Activated CD4-positive, CD25-positive, alpha-beta regulatory T cell treated with anti-CD3 and anti-CD28 coated beads, Interleukin-2, amount 50 U/mL, for 72 hours (primary cell): ENCODE results near the gene CNTN5.

Source experiments
- DNase-seq: peaks from one replicate; pipeline ENCODE4 v3.0.0; 2021

Gene CNTN5

DNA sequence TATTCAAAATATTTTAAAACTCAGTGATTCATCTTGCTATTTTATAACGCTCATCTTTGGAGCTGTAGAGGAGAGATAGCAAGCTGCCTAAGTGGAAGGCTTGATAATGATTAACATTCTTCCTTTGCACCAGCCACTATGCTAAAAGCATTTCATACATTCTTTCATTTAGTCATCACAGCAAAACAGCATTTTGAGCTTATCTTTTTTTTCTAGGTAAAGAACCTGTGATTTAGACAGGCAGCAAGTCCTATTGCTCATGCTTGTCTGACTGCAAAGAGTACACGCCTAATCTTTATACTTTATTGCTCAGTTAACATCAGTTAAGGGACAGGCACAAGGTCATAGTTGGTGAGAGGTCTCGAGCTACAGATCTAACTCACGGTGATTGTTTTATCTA lies 953.2 kb downstream of the CNTN5 start:
- DNase-seq = no peak

DNA sequence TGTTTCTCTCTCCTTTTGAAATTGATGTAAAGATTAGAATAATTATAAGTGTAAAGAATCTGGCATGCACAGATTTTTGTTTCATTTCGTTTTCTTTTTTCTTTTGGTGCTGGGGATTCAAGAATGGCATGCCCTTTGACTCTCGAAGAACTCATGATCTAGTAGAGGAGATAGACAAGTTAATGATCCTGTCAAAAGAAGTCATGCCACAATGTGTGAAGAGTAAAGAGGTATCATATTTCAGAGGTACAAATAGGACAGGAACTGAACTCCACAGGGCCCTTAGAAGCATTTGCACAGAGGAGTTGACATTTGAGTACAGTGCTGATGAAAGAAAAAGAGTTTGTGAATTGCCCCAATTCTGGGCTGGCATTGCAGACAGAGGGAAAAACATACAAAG lies 958.3 kb downstream of the CNTN5 start:
- DNase-seq = no peak

DNA sequence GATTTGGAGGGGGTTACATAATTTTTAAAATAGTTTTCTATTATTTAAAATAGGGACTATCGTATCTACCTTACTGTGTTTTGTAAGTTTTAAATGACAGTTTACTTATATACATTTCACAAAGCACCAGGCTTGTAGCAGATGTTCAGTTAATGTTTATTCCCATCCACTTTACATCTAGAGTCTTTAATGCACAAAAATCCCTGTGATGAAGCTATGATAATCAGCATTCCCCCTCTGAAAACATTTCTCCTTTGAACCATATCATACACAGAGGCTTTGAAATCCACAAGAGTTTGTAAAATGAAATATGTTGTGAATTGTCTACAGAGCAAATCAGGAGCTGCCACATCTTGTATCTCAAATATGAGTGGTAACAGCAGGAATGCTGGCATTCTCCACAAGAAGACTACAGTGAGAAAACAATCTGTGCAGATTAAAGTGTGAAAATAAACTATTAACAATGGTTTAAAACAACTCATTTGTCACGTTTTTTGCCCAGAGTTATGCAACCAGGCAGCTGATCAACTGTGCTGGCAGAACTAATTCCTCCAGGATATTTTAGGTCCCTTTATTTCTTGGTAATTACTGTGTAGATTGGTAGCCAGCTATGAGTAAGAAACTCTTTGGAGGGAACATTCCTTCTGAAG lies 967.2 kb downstream of the CNTN5 start:
- no peak for DNase-seq

DNA sequence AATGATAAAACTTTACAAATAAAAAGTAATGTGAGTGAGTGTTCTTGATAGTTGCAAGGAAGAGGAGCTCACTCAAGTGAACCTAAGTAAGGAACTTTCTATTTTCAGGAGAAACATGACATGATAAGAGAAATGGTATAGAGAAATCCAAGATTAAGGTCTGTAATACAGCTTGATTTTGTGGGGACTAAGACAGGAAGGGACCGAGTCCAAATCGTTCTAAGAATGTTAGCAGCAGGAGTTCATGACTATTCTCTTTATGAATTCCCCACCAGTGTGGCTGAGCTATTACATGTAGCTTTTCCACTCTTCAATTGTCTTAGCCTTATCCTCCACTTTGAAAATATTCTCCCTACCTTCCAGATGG lies 967.7 kb downstream of the CNTN5 start:
- no peak for DNase-seq

DNA sequence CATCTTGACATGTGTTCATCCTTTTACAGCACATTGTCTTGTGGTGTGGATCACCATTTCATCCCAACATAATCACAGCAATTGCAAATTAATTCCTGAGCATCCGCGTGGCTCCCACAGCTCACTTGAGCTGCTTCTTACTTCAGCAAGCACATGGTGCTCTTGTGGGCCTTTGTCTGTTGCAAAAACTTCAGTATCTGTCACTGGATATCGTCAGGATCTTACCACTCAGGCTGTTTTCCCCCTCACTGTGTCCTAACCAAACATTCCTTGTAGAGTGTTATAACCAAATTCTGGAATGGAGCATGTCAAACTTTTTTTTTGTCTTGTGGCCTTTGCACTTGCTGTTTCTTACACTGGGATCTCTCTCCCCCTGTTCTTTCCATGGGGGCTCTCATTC lies 983.2 kb downstream of the CNTN5 start:
- DNase-seq = no peak

DNA sequence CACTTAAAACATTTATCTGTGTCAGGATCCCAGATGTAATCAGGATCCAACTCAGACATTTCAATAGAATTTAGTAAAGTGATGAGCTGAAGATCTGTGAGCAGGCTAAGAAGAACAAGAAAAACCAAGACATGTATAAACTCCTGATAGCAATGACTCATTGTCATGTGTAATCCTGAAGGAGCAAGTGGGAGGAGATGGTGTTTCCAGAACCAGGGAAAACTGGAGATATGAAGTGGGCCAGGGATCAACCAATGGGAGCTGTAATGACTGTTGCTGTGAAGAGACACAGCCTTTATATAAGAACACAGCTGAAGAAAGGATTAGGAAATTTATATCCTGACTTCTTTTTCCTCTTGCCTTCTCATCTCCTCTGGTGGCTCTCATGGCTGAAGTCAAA lies 983.8 kb downstream of the CNTN5 start:
- DNase-seq = no peak

DNA sequence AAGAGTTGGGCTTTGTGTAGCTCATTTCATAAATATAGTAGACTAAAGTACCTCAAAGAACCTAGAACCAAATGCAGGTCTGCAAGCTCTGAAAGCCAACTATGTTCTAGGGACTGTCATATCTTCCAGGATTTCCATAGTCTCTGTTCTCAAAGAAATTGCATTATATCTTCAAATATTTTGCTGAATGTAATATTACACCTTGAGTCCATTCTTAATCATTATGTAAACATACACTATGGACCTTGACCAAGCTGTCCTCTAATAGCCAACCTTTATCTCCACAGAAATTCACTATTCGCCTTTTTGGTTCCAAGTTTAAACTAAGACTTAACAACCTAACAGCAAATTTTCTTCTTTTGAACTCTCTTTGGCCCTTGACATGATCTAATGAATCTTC lies 987.7 kb downstream of the CNTN5 start:
- DNase-seq = no peak

DNA sequence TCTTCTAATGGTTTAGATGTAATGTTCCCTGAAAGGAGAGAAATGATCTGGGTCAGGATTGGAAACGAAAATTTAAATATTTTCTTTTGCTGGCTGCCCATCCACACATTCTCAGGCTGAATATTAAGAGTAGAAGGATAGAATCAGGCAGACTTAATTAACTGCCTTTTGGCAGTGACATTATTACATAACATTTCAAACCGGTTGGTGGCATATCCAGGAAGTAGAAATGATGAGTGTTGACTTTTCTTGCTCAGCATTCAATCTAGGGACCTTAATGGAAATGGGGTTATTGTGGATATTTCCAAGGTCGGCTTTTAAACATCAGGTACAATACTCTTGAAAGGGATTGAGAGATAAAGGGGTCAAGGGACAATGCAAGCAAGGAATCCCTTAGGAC lies 989.0 kb downstream of the CNTN5 start:
- no peak for DNase-seq

DNA sequence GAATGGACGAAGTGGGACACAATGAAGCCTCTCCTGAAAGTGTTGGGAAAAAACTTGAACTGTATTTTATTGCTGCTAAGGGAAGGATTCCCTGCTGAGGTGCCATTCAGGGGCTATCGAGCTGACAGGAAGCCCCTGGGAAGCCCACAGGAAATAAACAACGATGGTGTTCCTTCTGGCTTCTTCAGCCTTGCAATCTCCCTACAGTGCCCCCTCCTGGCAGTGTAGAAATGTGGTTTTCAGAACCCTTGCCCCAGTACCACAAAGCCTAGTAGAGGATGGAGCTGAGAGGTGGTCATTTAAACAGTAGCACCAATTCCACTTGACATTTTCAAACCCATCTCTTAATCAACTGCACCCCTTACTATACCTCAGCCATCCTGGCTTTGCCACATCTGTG lies 989.6 kb downstream of the CNTN5 start:
- no peak for DNase-seq

DNA sequence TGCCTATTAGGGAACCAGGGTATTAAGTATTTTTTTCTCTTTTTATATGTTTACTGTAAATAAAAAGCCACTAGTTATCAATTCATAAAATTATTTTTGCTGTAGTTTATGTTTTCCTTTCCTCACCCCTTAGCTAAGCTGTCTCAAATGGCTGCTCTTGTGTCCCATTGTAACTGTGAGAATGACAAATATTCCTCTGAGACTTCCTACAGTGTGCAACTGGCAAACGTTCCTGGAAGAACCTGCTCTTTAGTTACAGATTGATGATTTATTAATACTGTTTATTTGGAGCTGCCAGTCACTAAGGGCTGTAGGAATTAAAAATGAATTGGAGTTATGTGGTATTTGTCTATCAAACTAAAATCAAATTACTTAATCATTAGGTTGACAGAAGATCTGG lies 990.9 kb downstream of the CNTN5 start:
- no peak for DNase-seq

DNA sequence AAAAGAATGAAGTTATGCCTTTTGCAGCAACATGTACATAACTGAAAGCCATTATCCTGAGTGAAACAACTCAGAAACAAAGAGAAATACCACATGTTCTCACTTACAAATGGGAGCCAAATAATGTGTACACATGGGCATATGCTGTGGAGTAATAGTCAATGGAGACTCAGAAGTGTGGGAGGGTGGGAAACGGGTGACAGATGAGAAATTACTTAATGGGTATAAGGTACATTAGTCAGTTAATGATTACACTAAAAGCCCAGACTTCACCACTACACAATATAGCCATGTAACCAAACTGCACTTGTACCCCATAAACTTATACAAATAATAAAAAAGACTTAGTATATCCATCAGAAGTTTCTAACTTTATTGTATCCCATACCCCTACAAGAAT lies 992.3 kb downstream of the CNTN5 start:
- DNase-seq = no peak

DNA sequence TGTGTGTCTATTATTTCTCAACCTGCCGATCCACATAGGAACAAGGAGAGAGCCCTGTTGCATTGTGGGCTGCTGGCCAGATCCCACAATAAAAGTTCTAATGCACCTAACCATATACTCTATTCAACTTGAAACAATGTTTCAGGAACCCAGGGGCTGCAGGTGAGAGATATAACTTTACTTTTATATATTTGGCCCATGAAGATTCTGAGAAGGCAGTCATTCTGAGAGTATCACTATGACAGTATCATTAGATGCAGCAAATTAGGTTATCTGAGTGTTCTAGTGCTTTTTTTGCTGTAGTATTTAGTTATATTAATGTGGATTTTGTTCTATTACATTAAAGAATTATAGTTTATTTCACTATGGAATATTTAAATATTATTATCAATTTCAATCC lies 1011.2 kb downstream of the CNTN5 start:
- no peak for DNase-seq

DNA sequence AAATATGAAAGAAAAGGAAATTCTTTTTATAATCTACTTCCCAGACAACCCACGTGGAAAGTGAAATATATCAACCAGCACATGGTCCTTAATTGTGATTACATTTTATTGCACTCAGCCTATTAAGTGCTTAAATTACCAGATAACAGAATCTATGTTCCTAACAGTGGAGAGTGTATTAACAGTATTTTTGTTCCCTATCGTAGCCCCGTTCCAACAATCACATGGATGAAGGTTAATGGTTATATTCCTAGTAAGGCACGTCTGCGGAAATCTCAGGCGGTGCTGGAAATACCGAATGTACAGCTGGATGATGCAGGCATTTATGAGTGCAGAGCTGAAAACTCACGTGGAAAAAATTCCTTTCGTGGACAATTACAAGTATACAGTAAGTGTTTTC lies 1040.3 kb downstream of the CNTN5 start:
- no peak for DNase-seq

DNA sequence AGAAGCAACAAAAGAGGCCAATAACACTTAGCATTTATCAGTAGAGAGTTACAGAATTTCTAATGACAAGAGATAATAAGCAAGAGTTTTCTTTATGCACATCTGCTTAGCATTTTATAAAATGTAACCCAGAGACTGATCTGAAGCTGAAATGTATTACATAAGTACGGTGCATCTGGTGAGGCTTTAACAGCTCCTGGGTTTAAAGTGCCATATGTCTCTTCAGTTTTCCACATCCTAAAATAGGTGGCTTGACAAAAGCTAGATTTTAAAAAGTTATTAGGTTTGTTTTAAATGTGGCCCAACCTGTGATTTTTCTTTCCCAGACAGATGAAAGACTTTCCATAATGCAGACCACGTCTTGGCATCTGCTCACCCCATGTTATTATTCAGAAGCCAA lies 1045.7 kb downstream of the CNTN5 start:
- DNase-seq = no peak

DNA sequence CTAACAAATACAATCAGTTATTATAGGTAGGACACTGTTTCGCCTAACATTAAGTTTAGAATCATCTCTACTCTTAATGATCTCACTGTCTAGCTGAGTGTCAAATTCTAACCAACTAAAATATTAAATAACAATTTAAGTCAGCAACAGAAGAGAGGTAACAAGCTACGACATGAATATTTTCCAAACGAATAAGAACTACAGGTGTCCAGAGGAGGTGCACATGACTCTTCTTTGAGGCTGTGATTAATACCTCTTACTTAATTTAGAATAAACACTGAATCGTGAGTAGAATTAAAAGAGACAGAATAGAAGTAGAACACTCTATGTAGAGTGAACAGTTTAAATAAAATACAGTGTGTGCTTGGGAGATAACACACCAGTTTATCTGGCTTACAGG lies 1047.4 kb downstream of the CNTN5 start:
- no peak for DNase-seq

DNA sequence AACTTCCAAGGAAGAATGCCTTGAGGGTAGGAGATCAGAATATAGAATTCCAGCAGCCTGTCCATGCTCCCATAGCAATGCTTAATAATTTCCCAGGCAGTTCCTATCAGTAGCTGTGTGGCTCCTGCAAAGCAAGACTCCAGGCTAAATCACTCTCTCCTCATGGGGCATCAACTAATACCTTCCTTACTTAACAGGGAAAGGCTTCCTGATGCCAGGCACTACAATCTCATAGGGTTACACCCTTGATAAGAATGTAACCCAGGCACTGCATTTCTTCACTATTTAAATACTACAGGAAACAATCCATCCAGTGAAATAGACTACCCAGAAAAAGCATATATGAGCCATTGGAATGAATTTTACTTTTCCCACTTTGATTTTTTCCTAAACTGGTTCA lies 1051.4 kb downstream of the CNTN5 start:
- DNase-seq = no peak

DNA sequence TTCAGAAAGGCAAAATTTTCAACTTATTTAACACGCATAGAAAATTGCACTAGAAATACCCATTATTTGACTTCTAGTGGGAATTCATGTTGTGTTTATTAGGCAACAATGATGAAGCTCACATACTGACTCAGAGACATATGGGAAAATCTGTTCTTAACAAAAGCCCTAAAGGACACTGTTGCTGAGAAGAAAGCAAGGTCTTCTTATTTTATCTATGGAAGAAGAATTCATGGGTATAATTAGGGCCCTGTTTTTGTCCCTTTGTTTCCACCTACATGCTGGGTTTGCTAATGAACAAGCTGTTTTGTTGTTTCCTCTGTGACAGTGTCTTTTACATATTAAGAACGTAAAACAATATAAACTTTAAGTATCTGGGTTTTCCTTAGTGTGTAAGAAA lies 1059.6 kb downstream of the CNTN5 start:
- DNase-seq = no peak

DNA sequence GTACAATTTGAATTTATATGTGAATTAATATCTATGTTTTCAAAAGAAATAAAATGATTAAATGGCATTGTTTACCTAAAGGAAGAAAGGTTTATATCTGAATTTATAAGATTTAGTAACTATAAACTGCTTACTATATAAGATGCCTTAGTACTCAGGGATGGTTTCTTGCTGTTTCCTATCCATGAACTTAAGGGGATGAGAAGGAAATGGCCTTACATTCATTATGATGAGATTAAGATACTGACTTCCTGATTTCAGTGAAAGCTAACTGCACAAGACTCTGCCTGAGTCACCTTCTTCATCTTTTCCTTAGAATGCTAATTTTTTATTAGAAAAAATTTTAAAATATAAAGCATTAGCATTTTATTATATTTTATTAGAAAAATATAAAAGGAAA lies 1060.1 kb downstream of the CNTN5 start:
- DNase-seq = no peak

DNA sequence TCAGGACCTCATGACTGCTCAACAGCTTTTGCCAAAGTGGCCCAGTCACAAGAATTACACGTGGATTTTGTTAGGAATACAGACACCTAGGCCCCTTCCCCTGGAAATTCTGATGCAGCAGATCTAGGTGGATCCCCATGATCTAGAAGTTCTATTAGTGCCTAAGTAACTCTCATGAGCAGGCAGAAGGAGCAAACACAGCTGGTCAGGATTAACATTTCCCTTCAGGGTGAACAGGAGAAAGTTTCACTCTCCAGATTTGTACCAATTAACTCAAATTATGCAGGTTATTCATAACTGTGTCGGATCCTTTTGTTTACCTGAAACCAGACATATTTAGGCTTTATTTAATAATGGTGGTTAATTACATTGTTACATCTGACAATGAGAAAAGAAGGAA lies 1072.9 kb downstream of the CNTN5 start:
- DNase-seq = no peak

DNA sequence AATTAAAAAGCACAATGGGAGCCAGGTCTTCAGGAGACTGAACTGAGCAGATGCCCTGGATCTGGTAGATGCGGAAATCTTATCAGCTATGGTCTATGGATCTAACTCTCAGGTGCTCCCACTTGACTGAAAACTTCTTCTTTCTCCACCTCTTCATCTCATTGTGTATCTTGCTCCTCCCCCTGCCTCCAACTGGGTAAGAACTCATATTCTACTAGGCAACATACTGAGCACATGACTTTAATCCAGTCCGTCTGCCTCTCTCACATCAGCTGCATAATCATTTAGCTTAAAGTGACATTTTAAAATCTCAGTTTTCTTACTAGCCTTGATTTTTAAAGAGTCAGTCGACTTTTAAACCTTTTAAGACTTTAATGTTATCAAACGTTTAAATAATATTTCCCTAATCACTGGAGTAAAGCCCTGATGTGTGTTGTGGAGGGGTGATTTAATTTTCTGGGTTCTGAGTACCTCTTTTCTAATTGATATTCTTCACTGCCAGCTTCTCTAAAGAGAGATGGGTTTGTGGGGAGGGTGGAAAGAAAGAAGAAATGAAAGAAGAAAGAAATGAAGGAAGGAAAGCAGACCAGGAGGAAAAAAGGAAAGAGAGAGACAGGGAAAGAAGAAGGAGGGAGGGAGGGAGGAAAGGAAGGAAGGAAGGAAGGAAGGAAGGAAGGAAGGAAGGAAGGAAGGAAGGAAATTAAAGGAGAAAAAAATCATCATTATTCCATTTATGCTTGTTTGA lies 1073.5 kb downstream of the CNTN5 start:
- DNase-seq = no peak

DNA sequence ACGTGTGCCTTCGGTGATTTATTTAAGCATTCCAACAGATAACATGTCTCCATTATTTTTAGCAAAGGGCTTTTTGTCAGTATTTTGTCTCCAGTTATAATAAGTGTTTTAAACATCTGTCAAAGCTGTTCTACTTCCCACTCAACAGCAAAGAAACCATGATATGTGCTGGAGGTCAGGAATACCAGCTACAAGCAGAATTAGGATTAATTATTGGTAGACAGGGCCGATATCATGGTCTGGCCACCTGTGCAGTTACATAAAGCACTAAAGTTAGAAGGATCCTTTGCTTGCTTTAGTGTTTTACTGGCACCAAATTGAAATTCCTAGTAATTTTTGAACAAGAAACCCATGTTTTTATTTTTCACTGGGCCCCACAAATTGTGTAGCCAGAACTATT lies 1075.1 kb downstream of the CNTN5 start:
- no peak for DNase-seq

DNA sequence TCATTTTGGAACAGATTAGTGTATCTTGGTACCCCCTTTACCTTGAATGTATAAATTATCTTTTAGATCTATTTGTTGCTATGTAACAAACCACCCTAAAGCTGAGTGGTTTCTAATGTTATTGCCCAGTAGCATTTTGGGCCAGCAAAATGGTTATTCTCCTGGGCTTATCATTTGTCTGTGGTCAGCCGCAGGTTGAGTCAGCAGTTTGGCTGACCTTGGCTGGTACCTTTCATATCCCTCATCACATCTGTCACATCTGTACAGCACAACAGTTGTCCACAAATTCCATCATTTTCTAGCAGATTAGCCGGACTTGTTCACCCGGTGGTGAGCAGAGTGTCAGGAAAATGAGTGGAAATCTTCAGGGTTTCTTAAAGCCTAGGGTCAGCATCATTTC lies 1077.8 kb downstream of the CNTN5 start:
- no peak for DNase-seq

DNA sequence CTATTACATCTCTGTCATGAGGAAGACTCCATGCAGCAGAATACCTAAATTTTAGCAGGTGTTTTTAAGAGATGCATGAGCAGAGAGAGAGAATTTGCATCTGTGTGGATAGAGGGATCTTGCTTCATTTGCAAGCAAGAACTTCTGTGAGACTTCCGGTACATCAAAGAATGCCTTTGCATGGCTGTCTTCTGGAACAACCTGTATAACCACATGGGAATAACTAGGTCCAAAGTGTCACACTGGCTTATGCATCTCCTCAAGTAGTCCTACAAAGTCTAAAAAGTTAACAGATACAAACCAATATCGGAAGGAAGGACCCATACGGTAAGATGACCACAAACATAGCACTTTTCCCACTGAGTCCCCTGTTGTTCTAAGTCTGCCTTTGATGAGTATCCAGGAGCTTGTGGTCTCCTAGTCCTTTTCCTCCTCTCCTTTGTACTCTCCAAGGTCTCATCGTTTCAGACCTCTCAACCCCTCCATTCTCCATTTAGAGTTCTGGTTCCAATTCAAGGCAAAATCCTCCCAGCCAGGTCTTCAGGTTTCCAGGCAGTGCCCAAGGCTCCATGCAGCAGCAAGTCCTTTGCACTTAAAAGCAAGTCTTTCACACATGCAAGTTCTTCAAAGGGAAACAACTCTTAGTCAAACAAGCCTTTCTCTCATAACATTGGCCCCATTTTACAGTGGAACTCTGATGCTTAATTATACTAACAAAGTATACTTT lies 1084.7 kb downstream of the CNTN5 start:
- DNase-seq = no peak

DNA sequence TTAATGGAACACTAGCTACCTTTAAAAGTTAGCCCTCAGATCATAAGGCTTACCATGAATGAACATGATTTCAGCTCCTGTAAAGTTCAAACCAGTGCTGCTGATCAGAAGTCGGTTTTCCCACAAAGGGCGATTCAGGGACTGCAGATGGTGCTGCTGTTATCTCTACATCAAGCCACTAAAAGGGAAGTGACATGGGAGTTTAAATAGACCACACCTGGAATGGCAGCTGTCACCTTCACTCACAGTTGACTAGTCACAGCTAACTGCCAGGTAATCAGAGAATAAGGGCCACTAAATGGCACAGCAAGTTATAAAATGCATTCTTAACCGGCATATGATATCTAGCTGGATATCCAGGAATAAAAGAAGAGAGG lies 1085.2 kb downstream of the CNTN5 start:
- no peak for DNase-seq

DNA sequence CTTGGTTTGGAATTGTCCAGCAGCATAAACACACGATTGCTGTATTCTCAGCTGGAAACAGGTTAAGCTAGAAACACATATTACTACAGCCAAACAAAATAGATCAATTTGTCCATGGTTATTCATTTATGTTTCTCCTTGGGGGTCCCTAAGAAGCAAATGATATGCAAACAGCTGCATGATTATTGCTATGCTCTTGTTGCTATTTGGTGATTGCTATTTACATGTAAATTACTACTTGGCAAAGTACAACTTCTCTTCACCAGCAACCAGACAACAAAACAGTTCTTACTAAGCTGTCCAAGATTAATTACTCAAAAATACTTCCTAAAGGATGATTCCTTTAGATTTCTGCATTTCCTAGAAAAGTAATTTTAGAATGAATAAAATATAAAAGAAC lies 1098.4 kb downstream of the CNTN5 start:
- DNase-seq = no peak
